Naive thymus-derived CD8-positive, alpha-beta T cell (primary cell): ENCODE data around the gene MSL1. TPM values are rescaled to one million over a fixed set of nuclear protein-coding genes. Genes with fewer than 3 reads are reported as not detected.
A peak's percentile ranks its signal among the peaks of the same experiment; 100 is the strongest.

Source experiments
- ATAC-seq, 2 donors: fragments of 150-1000 bp; cut with Tn5 transposase in 1 of 2; sonication (Bioruptor Pico), chemical (Tn5 transposase) in 1 of 2; 1 replicate in 1 of 2; 2 replicates in 1 of 2; pipeline ENCODE4 v1.10.0; 2021; ENCODE audit warnings: mild to moderate bottlenecking in 2 of 2, moderate library complexity in 2 of 2
- POLR2A ChIA-PET: fragments of 350-600 bp; sonication (Branson Sonifier 250); formaldehyde crosslinking; loops from one replicate; lab custom pipeline; 2021; ENCODE audit warnings: antibody characterized with exemption; lab: Charles Lee
- DNase-seq, 10 donors: peaks; one replicate each; pipeline versions ENCODE4 v3.0.0 to v3.0.0-alpha.2; 2020 to 2022
- H3K27ac Mint-ChIP-seq, 10 donors: one replicate each; pipeline ENCODE4 v1.8.0; 2020 to 2022; ENCODE audit warnings: mild to moderate bottlenecking in 10 of 10, mixed read lengths in 10 of 10, moderate library complexity in 4 of 10, inconsistent platforms in 1 of 10
- H3K27me3 Mint-ChIP-seq, 5 donors: one replicate each; pipeline ENCODE4 v1.8.0; 2021 to 2022; ENCODE audit warnings: mixed read lengths in 5 of 5
- H3K36me3 Mint-ChIP-seq, 3 donors: one replicate each; pipeline ENCODE4 v1.8.0; 2020 to 2022; ENCODE audit warnings: mixed read lengths in 3 of 3, mild to moderate bottlenecking in 2 of 3, inconsistent platforms in 1 of 3
- H3K4me1 Mint-ChIP-seq, 4 donors: one replicate each; pipeline ENCODE4 v1.8.0; 2021 to 2022; ENCODE audit warnings: mixed read lengths in 4 of 4
- H3K4me3 Mint-ChIP-seq, 10 donors: one replicate each; pipeline ENCODE4 v1.8.0; 2020 to 2022; ENCODE audit warnings: mild to moderate bottlenecking in 10 of 10, mixed read lengths in 10 of 10, moderate library complexity in 6 of 10, inconsistent platforms in 1 of 10
- H3K9me3 Mint-ChIP-seq, 9 donors: one replicate each; pipeline ENCODE4 v1.8.0; 2020 to 2022; ENCODE audit warnings: mixed read lengths in 9 of 9, mild to moderate bottlenecking in 3 of 9, inconsistent platforms in 1 of 9, moderate library complexity in 1 of 9
- polyA plus RNA-seq, 3 donors: library from polyadenylated mRNA; unstranded; fragments of 300-500 nt; fragmentation: Illumina TruSeq; gene quantifications; one replicate each; pipeline ENCODE4 v1.2.3, GENCODE V29; 2021
- total RNA-seq, 8 experiments: library from RNA in 2 of 8; stranded (reverse) in 2 of 8; gene quantifications; one replicate each; pipeline ENCODE4 v1.2.3 and lab custom pipeline; 2021 to 2026

MSL1 gene
- total and polyA plus RNA-seq, 5 experiments from 2014 or later: 6.8 to 135 (median 12.8) TPM

DNA sequence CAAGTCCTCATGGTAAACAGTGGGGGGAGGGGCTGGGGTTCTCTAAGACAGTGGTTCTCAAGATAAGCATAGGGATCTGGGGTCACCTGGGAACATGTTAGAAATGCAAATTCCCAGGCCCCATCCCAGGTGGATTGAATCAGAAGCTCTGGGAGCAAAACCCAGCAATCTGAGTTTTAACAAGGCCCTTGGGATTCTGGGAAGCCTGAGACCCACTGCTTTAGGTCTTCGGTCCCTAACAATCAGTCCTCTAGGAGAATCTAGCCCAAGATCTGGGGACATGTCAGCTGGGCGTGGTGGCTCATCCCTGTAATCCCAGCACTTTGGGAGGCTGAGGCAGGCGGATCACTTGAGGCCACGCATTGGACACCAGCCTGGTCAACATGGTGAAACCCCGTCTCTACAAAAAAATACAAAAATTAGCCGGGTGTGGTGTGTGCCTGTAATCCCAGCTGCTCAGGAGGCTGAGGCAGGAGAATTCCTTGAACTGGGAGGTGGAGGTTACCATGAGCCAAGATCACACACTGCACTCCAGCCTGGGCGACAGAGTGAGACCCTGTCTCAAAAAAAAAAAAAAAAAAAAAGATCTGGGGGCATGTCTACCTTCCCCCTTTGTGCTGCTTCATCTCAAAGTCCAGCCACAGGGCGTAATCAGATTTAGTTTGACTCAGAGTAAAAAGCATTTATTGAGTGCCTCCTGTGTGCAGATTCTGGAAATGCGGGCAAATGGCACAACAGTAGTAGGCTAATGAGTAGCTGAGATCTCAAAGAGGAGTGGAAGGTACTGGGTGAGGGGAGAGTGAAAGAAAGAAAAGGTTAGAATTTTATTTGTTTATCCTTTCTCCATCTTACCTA is 12.6 kb upstream of the MSL1 start:
- peak overlapping the region in 9 of 10 donors; percentile 2 to 84 (median 48) for H3K4me3 Mint-ChIP-seq
- H3K27ac Mint-ChIP-seq: peak overlapping the region; percentile 95 to 100 (median 99)
- DNase-seq: peak in 1 of 10 donors; percentile 14
- H3K27me3 Mint-ChIP-seq: no peaks in the 10 kb centered on the region
- H3K4me1 Mint-ChIP-seq: peaks cover 74 to 96% (median 95%) of the 10 kb centered on the region in 4 donors
- no peak for ATAC-seq
- no peaks in the 10 kb centered on the region for H3K36me3 Mint-ChIP-seq
- POLR2A ChIA-PET: interaction anchor here (0.7 to 19.5 kb wide), 10 partner anchors 14 to 221 kb away, joined by 4 to 523 read pairs (median 13); partner anchors contain the start of genes CASC3, MED24, MSL1 and NR1D1
- no peaks in the 10 kb centered on the region for H3K9me3 Mint-ChIP-seq

DNA sequence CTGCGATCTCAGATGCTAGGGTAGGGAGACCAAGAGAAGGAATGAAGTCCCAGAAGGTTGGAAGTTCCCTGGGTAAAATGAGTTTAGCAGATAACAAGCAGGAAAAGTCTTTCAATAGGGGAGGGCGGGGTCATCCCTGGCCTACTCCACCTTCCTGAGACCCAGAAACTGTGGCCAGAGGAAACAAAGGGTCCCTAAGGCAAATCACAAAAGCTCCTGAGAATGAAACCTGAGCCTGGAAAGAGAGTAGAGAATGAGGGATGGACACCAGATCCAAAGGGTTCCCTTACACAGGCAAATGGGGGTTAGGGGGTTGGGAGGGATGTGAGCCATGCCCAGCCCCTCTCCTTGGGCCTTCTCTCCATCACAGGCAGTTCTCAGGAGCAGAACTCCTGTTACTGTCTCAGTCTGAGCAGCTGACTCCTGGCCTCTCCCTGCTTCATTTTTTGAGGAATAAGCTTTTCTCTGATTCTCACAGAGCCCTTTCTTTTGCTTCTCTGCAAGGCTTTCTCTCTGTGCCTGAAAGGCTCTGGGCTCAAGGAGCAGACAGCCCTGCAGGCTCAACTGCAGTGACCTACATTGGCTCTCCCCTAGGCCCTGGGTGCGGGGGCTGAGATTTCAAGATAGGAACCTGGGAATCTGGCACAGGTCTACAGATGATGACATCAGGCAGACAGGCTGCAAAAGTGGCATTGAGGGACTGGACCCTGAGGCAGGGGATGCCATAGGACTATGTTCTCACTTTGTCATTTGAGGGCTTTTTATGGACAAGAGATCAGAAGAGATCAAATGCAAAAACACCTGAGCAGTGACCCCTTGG is 11.5 kb upstream of the MSL1 start:
- Mint-ChIP-seq H3K27ac (peak overlapping the region; percentile 94 to 100 (median 99)), H3K9me3 (no peaks in the 10 kb centered on the region), H3K36me3 (no peaks in the 10 kb centered on the region), H3K27me3 (no peaks in the 10 kb centered on the region), H3K4me1 (peaks cover 63 to 86% (median 85%) of the 10 kb centered on the region in 4 donors), H3K4me3 (peak overlapping the region in 9 of 10 donors; percentile 20 to 87 (median 84))
- no peak for DNase-seq
- POLR2A ChIA-PET: interaction anchor here (0.5 to 19.5 kb wide), 11 partner anchors 14 to 60 kb away, joined by 3 to 523 read pairs (median 9); partner anchors contain the start of genes CASC3, MED24, MSL1 and NR1D1
- no peak for ATAC-seq

DNA sequence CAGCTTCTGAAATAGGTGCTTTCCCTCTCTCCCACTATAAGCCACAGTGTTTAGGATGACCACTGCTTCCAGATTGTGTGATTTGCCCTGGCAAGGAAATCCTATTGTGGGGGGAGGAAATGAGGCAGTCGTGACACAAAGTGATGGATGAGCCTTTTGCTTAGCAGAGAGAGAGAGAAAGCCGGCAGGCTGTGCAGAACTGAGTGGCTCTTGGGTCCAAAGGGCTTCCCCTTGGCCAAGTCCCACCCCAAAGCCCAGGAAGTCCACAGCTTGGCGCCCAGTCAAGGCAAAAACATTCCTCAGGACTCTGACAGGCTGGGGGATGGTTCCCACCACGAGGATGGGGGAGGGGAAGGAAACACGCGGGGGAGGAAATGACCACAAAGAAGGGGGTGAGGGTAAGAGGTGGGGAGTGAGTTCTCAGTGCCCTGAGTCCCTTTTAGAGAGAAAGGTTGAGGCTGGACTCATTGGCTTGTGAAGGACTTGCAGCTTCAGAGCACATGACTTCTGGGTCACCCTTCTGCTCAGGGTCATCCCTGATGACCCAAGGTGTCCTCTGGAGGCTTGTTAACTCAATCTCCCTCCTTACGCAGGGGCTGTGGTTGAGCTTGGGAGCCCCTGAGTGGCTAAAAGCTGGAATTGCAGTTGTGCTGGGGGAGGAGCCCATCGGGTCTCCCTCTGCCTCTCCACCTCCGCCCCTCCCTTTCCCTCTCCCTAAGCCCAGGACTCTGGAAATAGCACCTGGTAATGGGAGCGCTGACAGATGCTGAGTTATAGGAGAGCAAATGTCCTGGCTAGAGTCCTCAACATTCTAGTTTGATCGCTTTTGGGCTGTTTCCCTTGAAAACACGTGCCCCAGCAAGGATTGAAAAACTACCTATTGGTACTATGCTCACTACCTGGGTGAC is 10.3 kb upstream of the MSL1 start:
- no peaks in the 10 kb centered on the region for H3K9me3 Mint-ChIP-seq
- POLR2A ChIA-PET: interaction anchor here (0.5 to 19.5 kb wide), 14 partner anchors 12 to 418 kb away, joined by 3 to 523 read pairs (median 14); partner anchors contain the start of genes CASC3, MED24, MSL1 and NR1D1
- peaks cover 53 to 79% (median 73%) of the 10 kb centered on the region in 4 donors for H3K4me1 Mint-ChIP-seq
- no peaks in the 10 kb centered on the region for H3K36me3 Mint-ChIP-seq
- peak overlapping the region; percentile 84 to 100 (median 97) for H3K27ac Mint-ChIP-seq
- DNase-seq: peak; percentile 39 to 79 (median 66)
- no peaks in the 10 kb centered on the region for H3K27me3 Mint-ChIP-seq
- peak overlapping the region; percentile 69 to 87 (median 84) for H3K4me3 Mint-ChIP-seq
- ATAC-seq: peak; percentile 19 to 24

DNA sequence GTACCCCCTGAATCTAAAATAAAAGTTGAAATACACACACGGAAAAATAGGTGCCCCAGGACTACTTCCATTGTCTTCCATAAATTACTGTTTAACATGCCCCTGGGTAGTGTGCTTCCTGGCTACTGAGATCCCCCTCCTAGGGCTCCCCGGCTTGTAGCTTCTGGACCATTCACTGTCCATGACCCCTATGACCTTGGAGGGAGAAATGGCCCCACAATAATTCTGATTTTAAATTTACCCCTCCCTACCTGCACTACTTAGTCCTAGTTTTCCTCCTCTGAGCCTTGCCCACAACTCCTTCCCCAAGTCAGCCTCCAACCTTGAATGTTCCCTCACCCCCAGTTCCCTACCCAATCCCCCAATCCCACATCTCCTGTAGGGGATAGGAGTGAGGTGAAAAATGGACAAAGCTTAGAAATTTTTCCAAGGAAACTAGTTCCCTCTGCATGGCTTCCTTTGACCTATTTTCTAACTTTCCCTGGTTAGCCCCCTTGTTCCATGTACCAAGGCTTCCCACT is 9.5 kb upstream of the MSL1 start:
- Mint-ChIP-seq H3K9me3 (no peaks in the 10 kb centered on the region), H3K4me1 (peaks cover 49 to 72% (median 66%) of the 10 kb centered on the region in 4 donors), H3K4me3 (peak overlapping the region in 9 of 10 donors; percentile 63 to 87 (median 83)), H3K27me3 (no peaks in the 10 kb centered on the region), H3K27ac (peak overlapping the region; percentile 84 to 100 (median 97)), H3K36me3 (no peaks in the 10 kb centered on the region)
- POLR2A ChIA-PET: interaction anchor here (0.6 to 19.5 kb wide), 14 partner anchors 12 to 102 kb away, joined by 4 to 523 read pairs (median 14); partner anchors contain the start of genes CASC3, CSF3, MED24 and MSL1
- ATAC-seq: no peak
- no peak for DNase-seq

DNA sequence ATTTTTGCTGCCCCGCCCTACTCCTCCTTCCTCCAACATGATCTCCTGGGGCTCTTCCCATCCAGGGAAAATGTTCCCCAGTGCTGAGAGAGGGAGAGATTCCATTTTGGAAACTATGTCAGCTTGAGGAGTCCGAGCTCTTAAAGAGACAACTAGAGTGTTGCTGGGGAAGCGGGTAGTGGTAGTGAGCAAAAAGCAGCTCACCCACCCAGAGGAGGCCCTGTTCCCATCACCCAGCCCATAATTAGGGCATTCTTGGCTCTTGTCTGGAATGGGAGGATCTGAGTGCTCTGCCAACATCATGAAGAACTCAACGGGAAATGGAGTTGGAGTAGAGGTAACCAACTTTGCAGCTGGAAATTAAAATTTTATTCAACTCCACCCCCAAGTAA is 9.1 kb upstream of the MSL1 start:
- Mint-ChIP-seq H3K36me3 (no peaks in the 10 kb centered on the region), H3K4me1 (peaks cover 45 to 67% (median 61%) of the 10 kb centered on the region in 4 donors), H3K9me3 (no peaks in the 10 kb centered on the region), H3K27ac (peak overlapping the region; percentile 84 to 100 (median 97)), H3K27me3 (no peaks in the 10 kb centered on the region), H3K4me3 (peak overlapping the region; percentile 80 to 95 (median 86))
- DNase-seq (no peak), ATAC-seq (no peak)
- POLR2A ChIA-PET: interaction anchor here (0.5 to 19.5 kb wide), 18 partner anchors 11 to 111 kb away, joined by 3 to 523 read pairs (median 8); partner anchors contain the start of genes CASC3, CSF3, MED24 and MSL1

DNA sequence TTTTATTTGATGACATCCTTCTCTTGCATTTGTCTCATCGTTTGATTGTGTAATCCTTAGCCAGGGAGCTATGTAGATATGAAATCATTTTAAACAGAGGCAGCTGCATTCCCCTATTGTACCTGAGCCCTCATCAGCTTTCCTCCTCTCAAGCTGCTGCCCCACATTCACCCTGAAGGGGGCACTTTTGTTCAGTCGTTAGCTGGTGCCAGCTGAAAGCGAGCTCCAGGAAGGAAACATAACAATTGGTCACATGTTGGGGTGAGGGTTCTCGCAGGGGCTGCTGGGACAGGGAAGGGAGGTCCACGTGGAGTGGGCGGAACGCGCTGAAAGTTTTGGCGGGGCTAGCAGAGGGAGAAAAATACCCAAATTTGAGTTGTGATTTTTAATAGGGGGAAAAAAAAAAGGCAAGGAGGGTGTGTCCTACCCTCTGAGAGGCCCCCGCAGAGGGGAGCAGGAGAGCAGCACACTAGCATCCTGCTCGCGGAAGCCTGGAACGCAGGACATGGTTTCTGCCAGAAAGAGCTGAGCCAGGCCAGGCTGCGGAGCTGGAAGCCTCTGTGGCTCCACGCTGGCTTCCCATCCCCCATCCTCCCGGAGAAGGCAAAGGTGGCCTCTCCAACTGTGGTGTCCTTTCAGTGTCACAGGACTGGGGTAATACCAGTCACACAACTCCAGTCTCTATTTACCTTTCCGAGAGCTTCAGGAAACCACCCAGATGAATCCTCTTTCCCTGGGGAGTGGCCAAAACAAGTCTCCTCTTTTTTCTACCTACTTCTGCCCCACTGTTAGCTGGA is 8.5 kb upstream of the MSL1 start:
- H3K9me3 Mint-ChIP-seq: no peaks in the 10 kb centered on the region
- H3K4me3 Mint-ChIP-seq: peak overlapping the region; percentile 80 to 95 (median 86)
- ATAC-seq: peak; percentile 80 to 84
- H3K27me3 Mint-ChIP-seq: no peaks in the 10 kb centered on the region
- H3K27ac Mint-ChIP-seq: peak overlapping the region; percentile 84 to 100 (median 97)
- H3K4me1 Mint-ChIP-seq: peaks cover 43 to 65% (median 58%) of the 10 kb centered on the region in 4 donors
- DNase-seq: peak; percentile 77 to 96 (median 93)
- H3K36me3 Mint-ChIP-seq: no peaks in the 10 kb centered on the region
- POLR2A ChIA-PET: interaction anchor here (0.5 to 19.5 kb wide), 20 partner anchors 11 to 111 kb away, joined by 3 to 523 read pairs (median 6); partner anchors contain the start of genes CASC3, CSF3, MED24 and MSL1

DNA sequence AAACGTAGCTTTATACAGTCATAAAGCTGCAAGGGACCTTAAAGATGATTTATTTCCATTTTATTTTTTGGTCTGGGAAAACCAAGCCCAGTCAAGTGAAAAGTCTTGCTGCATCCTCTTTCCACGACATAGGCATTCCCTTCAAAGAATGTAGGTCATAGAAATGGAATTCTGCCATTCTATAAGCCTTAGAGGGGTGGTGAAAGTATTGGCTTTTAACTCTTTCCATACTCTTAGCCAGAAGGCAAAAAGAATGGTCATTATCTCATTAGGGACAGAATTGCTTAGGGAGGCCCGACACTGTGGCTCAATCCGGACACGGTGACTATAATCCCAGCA is 7.9 kb upstream of the MSL1 start:
- Mint-ChIP-seq H3K4me3 (peak overlapping the region in 9 of 10 donors; percentile 45 to 95 (median 86)), H3K27ac (peak overlapping the region; percentile 84 to 100 (median 97)), H3K9me3 (no peaks in the 10 kb centered on the region), H3K36me3 (no peaks in the 10 kb centered on the region), H3K4me1 (peaks cover 45 to 63% (median 56%) of the 10 kb centered on the region in 4 donors), H3K27me3 (no peaks in the 10 kb centered on the region)
- DNase-seq (no peak), ATAC-seq (no peak)
- POLR2A ChIA-PET: interaction anchor here (0.7 to 19.5 kb wide), 15 partner anchors 10 to 105 kb away, joined by 3 to 523 read pairs (median 10); partner anchors contain the start of genes CASC3, MSL1, NR1D1 and THRA

DNA sequence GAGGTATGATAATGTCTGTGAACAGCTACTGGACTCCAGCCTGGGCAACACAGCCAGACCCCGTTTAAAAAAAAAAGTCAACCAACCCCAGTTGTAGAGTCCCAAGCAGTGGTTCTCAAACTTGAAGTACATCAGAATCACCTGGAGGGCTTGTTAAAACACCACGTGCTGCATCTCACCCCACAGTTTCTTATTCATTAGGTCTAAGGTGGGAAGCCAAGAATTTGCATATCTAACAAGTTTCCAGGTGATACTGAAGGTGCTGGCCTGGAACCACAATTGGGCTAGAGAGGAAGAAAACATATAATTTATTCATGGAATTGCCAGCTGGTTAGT is 6.7 kb upstream of the MSL1 start:
- H3K27ac Mint-ChIP-seq: peak overlapping the region in 2 of 10 donors; percentile 27 to 44
- ATAC-seq: no peak

DNA sequence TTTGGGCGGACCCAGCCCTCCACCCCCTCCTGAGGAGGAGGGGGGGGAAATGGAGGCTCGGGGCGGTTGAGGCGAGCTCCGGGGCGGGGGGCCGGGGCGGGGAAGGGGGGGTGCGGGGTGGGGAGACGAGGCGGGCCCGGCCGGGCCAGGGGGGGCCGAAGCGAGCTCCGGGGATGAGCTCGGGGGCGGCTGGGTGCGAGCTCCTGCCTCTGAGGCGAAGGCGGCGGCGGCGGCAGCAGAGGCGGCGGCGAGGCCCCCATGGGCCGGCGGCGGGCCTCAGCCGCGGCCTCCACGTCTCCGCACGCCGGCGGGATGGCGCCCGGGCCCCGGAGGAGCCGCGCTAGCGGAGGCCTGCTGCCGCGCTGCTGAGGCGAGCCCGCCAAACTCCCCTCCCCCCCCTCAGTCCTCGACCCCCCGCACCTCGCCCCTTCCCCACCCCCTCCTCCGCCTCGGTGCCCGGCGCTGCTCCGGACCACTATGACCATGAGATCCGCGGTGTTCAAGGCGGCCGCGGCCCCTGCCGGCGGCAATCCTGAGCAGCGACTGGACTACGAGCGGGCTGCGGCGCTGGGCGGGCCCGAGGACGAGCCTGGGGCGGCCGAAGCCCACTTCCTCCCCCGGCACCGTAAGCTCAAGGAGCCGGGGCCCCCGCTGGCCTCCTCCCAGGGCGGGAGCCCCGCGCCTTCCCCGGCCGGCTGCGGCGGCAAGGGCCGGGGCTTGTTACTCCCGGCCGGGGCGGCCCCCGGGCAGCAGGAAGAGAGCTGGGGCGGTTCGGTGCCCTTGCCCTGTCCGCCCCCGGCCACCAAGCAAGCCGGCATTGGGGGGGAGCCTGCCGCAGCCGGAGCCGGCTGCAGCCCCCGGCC is 596 bp downstream of the MSL1 start:
- Mint-ChIP-seq H3K27me3 (no peaks in the 10 kb centered on the region), H3K9me3 (no peaks in the 10 kb centered on the region), H3K27ac (peak overlapping the region in 1 of 10 donors; percentile 84), H3K4me1 (peaks cover 24 to 51% (median 47%) of the 10 kb centered on the region in 4 donors), H3K36me3 (peaks cover 0 to 19% (median 3%) of the 10 kb centered on the region in 3 donors), H3K4me3 (peak overlapping the region in 6 of 10 donors; percentile 55 to 97 (median 86))
- DNase-seq (peak in 6 of 10 donors; percentile 21 to 75 (median 44)), ATAC-seq (peak; percentile 48 to 50)
- POLR2A ChIA-PET: interaction anchor here (0.9 to 4.7 kb wide), 15 partner anchors 9 to 69 kb away, joined by 3 to 102 read pairs (median 7); partner anchors contain the start of genes CASC3, MED24 and NR1D1

More for the DNA sequence above, 6.7 kb upstream of the MSL1 start:
- Mint-ChIP-seq H3K27me3 (no peaks in the 10 kb centered on the region), H3K9me3 (no peaks in the 10 kb centered on the region), H3K36me3 (no peaks in the 10 kb centered on the region), H3K4me1 (peaks cover 38 to 51% (median 45%) of the 10 kb centered on the region in 4 donors), H3K4me3 (no peak overlapping the region)
- POLR2A ChIA-PET: interaction anchor here (1.0 to 19.5 kb wide), 4 partner anchors 9 to 24 kb away, joined by 3 to 523 read pairs (median 100); partner anchors contain the start of genes CASC3, MSL1 and NR1D1
- no peak for DNase-seq
